Mesendoderm (in vitro differentiated cells): Measurements from ENCODE around the gene ALDH7A1.

ENCODE experiments used
- DNase-seq: peaks from one replicate; pipeline ENCODE4 v3.0.0; 2013
- H2AK5ac ChIP-seq: 2 replicates; pipeline ENCODE4 v1.6.1; 2013; ENCODE audit warnings: low read length, inconsistent platforms
- H2BK120ac ChIP-seq: 2 replicates; pipeline ENCODE4 v1.6.1; 2013; ENCODE audit warnings: low read depth, mild to moderate bottlenecking, low read length, moderate library complexity, mixed read lengths
- H2BK15ac ChIP-seq: replicated peaks from 2 replicates; pipeline ENCODE4 v1.6.1; 2013; ENCODE audit warnings: low read depth, mild to moderate bottlenecking, moderate library complexity
- H2BK5ac ChIP-seq: 2 replicates; pipeline ENCODE4 v1.6.1; 2013; ENCODE audit warnings: low read length, inconsistent platforms
- H3K18ac ChIP-seq: 2 replicates; pipeline ENCODE4 v1.6.1; 2013; ENCODE audit warnings: mild to moderate bottlenecking, low read length, mixed read lengths
- H3K23ac ChIP-seq: one replicate; pipeline ENCODE4 v1.6.1; 2013; ENCODE audit warnings: low read length
- H3K27ac ChIP-seq: 2 replicates; pipeline ENCODE4 v1.5.1; 2013; ENCODE audit warnings: low read depth, mild to moderate bottlenecking, inconsistent platforms, low read length, moderate library complexity
- H3K27me3 ChIP-seq: 2 replicates; pipeline ENCODE4 v1.6.1; 2013; ENCODE audit warnings: low read length, control low read depth, mild to moderate bottlenecking, inconsistent platforms; ENCODE audit not compliant: insufficient read depth, poor library complexity
- H3K36me3 ChIP-seq: 2 replicates; pipeline ENCODE4 v1.6.1; 2013; ENCODE audit warnings: low read length, inconsistent platforms; ENCODE audit not compliant: control insufficient read depth, insufficient read depth
- H3K4ac ChIP-seq: one replicate; pipeline ENCODE4 v1.6.1; 2013; ENCODE audit warnings: low read depth, mild to moderate bottlenecking, low read length, moderate library complexity
- H3K4me1 ChIP-seq: 2 replicates; pipeline ENCODE4 v1.6.1; 2013; ENCODE audit warnings: low read depth, low read length, inconsistent platforms; ENCODE audit not compliant: control insufficient read depth
- H3K4me2 ChIP-seq: 2 replicates; pipeline ENCODE4 v1.6.1; 2013; ENCODE audit warnings: low read length
- H3K4me3 ChIP-seq: 2 replicates; pipeline ENCODE4 v1.5.1; 2013; ENCODE audit warnings: mild to moderate bottlenecking, low read length
- H3K56ac ChIP-seq: one replicate; pipeline ENCODE4 v1.6.1; 2013; ENCODE audit warnings: low read length
- H3K79me1 ChIP-seq: 2 replicates; pipeline ENCODE4 v1.6.1; 2013; ENCODE audit warnings: low read length, inconsistent platforms
- H3K79me2 ChIP-seq: 2 replicates; pipeline ENCODE4 v1.6.1; 2013; ENCODE audit warnings: mild to moderate bottlenecking, low read length; ENCODE audit not compliant: control insufficient read depth, insufficient read depth
- H3K9ac ChIP-seq: 2 replicates; pipeline ENCODE4 v1.6.1; 2013; ENCODE audit warnings: low read length, inconsistent platforms
- H4K5ac ChIP-seq: one replicate; pipeline ENCODE4 v1.6.1; 2013; ENCODE audit warnings: low read length
- H4K8ac ChIP-seq: one replicate; pipeline ENCODE4 v1.6.1; 2013; ENCODE audit warnings: low read depth, mild to moderate bottlenecking, control low read depth, low read length, moderate library complexity
- WGBS: extraction: QIAGEN DNeasy Blood & Tissue Kit; methylation state at CpG from one replicate; pipeline ENCODE4 v1.1.7; 2013; ENCODE audit warnings: low lambda C conversion rate, missing lambda C conversion rate; ENCODE audit not compliant: insufficient coverage; ENCODE audit errors: extremely low coverage; 5-methylcytosine and 5-hydroxymethylcytosine counted together

The ALDH7A1 gene

DNA sequence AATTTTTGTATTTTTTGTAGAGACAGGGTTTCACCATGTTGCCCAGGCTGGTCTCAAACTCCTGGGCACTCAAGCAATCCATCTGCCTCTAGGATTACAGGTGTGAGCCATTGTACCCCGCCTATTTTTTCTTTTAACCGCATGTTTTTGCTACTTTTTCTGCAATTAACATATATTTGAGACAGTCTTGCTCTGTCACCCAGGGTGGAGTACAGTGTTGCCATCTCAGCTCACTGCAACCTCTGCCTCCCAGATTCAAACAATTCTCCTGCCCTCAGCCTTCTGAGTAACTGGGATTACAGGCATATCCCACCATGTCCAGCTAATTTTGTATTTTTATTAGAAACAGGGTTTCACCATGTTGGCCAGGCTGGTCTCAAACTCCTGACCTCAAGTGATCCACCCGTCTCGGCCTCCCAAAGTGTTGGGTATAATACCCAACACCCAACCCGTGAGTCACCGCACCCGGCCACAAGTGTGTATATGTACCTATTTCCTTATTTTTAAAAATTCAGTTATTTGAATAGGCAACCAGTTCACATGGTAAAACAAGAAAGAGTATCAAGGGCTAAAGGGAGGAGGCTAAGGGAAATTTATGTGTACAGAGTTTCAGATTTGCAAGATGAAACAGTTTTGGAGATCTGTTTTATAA, 19.0 kb upstream of the ALDH7A1 start:
- DNase-seq = no peak
- Histone ChIP-seq H3K4me2 (no peak overlapping the region), H3K4me3 (no peak overlapping the region), H3K9ac (no peak overlapping the region), H3K4ac (no peak overlapping the region), H3K56ac (no peak overlapping the region), H3K18ac (no peak overlapping the region), H4K8ac (no peak overlapping the region), H4K5ac (no peak overlapping the region), H2BK5ac (no peak overlapping the region), H3K27me3 (no peaks in the 10 kb centered on the region), H3K79me1 (peaks cover 4% of the 10 kb centered on the region), H2BK120ac (no peak overlapping the region), H3K27ac (no peak overlapping the region), H3K4me1 (no peaks in the 10 kb centered on the region), H3K79me2 (peaks cover 15% of the 10 kb centered on the region), H3K36me3 (no peaks in the 10 kb centered on the region), H2BK15ac (no peak overlapping the region), H2AK5ac (no peak overlapping the region), H3K23ac (no peak overlapping the region)
- WGBS = no CpG with 5 or more reads among the region's 7 CpGs

DNA sequence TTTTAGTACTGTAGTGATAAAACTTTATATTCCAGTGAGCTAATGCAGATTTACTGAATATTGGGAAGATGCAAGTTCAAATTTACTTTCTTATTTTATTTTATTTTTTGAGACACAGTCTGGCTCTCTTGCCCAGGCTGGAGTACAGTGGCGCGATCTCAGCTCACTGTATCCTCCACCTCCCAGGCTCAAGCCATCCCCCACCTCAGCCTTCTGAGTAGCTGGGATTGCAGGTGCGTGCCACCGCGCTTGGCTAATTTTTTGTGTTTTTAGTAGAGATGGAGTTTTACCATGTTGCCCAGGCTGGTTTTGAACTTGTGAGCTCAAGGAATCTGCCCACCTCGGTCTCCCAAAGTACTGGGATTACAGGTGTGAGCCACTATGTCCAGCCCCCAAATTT, 15.6 kb upstream of the ALDH7A1 start:
- Histone ChIP-seq H3K27ac (no peak overlapping the region), H3K79me2 (peaks cover 29% of the 10 kb centered on the region), H3K36me3 (no peaks in the 10 kb centered on the region), H3K79me1 (peaks cover 4% of the 10 kb centered on the region), H3K4me1 (no peaks in the 10 kb centered on the region), H3K27me3 (no peaks in the 10 kb centered on the region), H3K4ac (no peak overlapping the region), H4K5ac (no peak overlapping the region), H2BK5ac (no peak overlapping the region), H2BK120ac (no peak overlapping the region), H3K9ac (no peak overlapping the region), H2AK5ac (no peak overlapping the region), H3K4me3 (no peak overlapping the region), H3K56ac (no peak overlapping the region), H4K8ac (no peak overlapping the region), H3K23ac (no peak overlapping the region), H3K18ac (no peak overlapping the region), H2BK15ac (no peak overlapping the region), H3K4me2 (no peak overlapping the region)
- DNase-seq = no peak
- no CpG with 5 or more reads among the region's 6 CpGs for WGBS

- Histone ChIP-seq H3K56ac (no peak overlapping the region), H3K36me3 (no peaks in the 10 kb centered on the region)
- no CpG with 5 or more reads among the region's 2 CpGs for WGBS
Measured at GRCh38 chr5:126610160-126610559, 15.1 kb upstream of the ALDH7A1 start.

DNA sequence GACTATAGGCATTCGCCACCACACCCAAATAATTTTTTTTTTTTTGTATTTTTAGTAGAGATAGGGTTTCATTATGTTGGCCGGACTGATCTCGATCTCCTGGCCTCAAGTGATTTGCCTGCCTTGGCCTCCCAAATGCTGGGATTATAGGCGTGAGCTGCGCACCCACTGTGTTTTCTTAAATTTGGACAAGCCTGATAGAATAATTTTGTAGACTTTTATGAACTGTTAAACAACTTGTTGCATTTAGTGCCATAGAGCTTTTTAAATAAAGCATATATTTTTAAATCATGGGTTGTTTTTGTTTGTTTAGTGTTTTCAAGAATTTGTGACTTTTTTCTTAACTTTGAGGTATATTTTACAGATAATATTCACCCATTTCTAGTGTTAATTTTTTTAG, 10.5 kb upstream of the ALDH7A1 start:
- Histone ChIP-seq H3K4me1 (no peaks in the 10 kb centered on the region), H3K23ac (no peak overlapping the region), H2BK5ac (no peak overlapping the region), H3K4me3 (no peak overlapping the region), H2BK120ac (no peak overlapping the region), H3K79me1 (peaks cover 4% of the 10 kb centered on the region), H3K27me3 (no peaks in the 10 kb centered on the region), H3K36me3 (peaks cover 2% of the 10 kb centered on the region), H3K4ac (no peak overlapping the region), H2AK5ac (no peak overlapping the region), H3K27ac (no peak overlapping the region), H4K5ac (no peak overlapping the region), H3K79me2 (peaks cover 56% of the 10 kb centered on the region), H3K18ac (no peak overlapping the region), H3K4me2 (no peak overlapping the region), H4K8ac (no peak overlapping the region), H3K56ac (no peak overlapping the region), H2BK15ac (no peak overlapping the region), H3K9ac (no peak overlapping the region)
- DNase-seq = no peak
- WGBS = no CpG with 5 or more reads among the region's 5 CpGs

More at GRCh38 chr5:126610160-126610559, 15.1 kb upstream of the ALDH7A1 start:
- Histone ChIP-seq H3K27me3 (no peaks in the 10 kb centered on the region), H3K4me3 (no peak overlapping the region), H3K4me2 (no peak overlapping the region), H4K8ac (no peak overlapping the region), H2BK15ac (no peak overlapping the region), H2BK5ac (no peak overlapping the region), H3K27ac (no peak overlapping the region), H3K23ac (no peak overlapping the region), H3K4me1 (no peaks in the 10 kb centered on the region), H3K79me1 (peaks cover 4% of the 10 kb centered on the region), H4K5ac (no peak overlapping the region), H3K18ac (no peak overlapping the region), H2BK120ac (no peak overlapping the region), H3K9ac (no peak overlapping the region), H2AK5ac (no peak overlapping the region), H3K4ac (no peak overlapping the region), H3K79me2 (peaks cover 33% of the 10 kb centered on the region)
- no peak for DNase-seq

DNA sequence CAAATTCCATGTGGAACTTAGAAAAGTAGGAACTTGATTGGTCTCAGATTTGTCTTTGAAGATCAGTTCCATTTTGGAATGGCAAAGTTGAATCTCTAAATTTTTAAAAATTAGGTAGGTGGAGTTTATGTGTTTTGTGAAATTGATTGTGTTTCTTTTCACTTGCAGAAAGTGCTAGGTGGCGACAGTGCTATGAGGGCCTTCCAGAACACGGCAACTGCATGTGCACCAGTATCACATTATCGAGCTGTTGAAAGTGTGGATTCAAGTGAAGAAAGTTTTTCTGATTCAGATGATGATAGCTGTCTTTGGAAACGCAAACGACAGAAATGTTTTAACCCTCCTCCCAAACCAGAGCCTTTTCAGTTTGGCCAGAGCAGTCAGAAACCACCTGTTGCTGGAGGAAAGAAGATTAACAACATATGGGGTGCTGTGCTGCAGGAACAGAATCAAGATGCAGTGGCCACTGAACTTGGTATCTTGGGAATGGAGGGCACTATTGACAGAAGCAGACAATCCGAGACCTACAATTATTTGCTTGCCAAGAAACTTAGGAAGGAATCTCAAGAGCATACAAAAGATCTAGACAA, 8.5 kb upstream of the ALDH7A1 start:
- Histone ChIP-seq H3K36me3 (peaks cover 2% of the 10 kb centered on the region), H3K27me3 (no peaks in the 10 kb centered on the region), H4K5ac (no peak overlapping the region), H3K27ac (no peak overlapping the region), H3K9ac (no peak overlapping the region), H3K18ac (no peak overlapping the region), H3K4ac (no peak overlapping the region), H4K8ac (no peak overlapping the region), H3K23ac (no peak overlapping the region), H3K4me2 (no peak overlapping the region), H3K56ac (no peak overlapping the region), H3K4me3 (no peak overlapping the region), H2BK120ac (no peak overlapping the region), H2BK15ac (no peak overlapping the region), H2BK5ac (no peak overlapping the region), H2AK5ac (no peak overlapping the region), H3K4me1 (no peaks in the 10 kb centered on the region), H3K79me2 (peaks cover 50% of the 10 kb centered on the region), H3K79me1 (peaks cover 4% of the 10 kb centered on the region)
- no CpG with 5 or more reads among the region's 6 CpGs for WGBS
- no peak for DNase-seq
